Measurements from ENCODE around the gene PSMA1.

Gene PSMA1

GRCh38 chr11:14529321-14529720 lies 9.1 kb upstream of the PSMA1 start:
- no peak for DNase-seq

DNA sequence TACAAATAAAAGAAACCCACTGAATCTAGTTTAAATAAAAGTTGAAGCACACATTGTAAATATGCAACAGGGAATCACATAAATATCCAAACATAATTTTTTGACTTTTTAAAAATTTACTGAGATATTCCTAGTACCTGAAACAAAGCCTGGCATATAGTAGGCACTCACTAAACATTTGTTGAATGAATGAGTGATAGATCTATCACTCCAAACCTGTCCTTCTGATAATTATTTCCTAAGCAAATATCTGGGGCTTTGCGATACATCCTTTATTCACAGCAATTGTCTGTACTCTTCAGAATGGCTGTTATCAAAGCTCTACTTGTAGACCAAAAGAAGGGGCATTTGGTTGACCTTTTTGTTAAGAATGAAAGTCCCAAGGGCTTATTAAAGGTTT lies 2.6 kb upstream of the PSMA1 start:
- no peak for DNase-seq

DNA sequence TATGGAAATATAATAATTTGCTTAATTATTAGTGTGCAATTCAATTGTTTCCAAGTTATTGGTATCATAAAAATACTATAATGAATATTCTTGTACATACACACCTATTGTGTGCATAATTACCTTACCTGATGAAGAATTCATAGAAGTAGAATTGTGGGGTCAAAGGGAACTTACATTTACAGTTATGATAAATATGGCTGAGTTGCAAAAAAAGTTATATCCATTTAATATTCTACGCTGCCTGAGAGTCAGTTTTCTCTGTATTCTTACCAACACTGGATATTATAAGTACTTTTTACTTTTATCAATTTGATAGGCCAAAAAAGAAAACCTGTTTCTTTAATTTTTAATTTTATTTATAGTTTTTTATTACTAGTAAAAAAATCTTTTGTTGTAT lies 2.1 kb upstream of the PSMA1 start:
- no peak for DNase-seq

DNA sequence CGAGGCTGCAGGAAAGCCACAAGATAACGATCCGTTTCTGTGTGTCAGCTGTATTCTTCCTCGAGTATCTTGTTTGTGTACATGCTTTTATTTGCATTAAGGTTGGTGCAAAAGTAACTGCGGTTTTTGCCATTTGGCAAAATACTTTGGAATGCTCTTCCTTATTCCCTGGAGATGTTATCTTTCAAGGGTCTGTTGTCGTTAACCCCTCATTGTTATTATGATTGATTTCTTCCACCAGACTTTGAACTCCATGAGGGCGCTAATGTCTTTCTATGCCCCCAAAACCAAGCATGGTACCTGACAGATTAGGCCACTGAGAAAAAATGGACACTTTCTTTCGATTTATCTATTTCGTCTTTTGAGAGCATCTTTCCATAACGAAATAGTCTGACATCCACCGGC lies 563 bp upstream of the PSMA1 start:
- DNase-seq = no peak

DNA sequence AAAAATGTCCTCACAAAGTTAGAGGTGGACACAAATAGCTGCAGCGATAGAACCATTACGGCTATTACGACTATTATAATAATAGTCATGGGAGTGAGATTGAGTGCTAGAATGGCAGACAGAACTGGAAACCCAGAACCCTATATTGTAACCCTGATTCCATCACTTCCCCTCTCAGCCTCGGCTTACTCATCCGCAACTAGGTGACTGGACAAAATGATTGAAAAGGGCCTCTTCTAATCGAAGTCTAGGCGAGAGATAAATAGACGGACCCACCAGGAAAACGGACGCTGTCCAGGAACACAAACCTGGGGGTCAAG lies 629 bp downstream of the PSMA1 start:
- DNase-seq = no peak

- DNase-seq = no peak
Measured at GRCh38 chr11:14518820-14519219, 1.4 kb downstream of the PSMA1 start.

DNA sequence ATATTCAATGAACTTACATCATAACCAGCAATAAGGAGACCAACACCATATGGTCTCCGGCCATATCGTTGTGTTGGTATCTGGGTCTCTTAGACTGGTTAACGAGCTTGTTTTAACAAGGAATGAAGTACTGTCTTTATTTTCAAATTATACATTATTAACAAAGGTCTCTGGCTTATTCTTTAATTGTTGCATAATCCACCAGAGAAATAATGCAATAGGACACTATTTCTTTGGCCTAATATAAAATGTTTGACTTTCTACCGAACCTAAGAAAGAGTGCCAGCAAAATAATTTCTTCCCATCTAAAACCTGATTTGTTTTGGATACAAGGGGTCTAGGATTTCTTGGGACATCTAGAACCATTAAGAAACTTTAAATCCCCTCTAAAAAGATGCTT lies 6.4 kb downstream of the PSMA1 start:
- no peak for DNase-seq

DNA sequence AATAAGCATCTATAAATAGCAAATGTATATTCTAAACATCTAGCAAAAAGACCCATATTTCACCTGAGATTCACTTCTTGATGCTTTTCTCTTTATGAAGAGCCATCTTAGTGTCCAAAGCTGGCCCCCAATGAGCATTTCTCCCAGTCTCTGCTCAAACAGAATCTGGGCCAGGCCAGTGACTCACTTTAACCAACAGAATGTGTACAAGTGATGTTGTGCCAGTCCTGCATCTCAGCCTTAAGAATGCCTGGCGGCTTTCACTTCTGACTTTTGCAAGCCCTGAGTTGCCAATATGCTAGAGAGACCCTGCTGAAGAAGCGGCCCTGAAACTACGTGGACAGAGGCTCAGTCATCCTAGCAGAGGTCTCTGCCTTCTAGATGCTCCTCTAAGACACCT lies 13.7 kb downstream of the PSMA1 start:
- DNase-seq = no peak

- DNase-seq = no peak
Measured at GRCh38 chr11:14503023-14503422, 17.2 kb downstream of the PSMA1 start.

DNA sequence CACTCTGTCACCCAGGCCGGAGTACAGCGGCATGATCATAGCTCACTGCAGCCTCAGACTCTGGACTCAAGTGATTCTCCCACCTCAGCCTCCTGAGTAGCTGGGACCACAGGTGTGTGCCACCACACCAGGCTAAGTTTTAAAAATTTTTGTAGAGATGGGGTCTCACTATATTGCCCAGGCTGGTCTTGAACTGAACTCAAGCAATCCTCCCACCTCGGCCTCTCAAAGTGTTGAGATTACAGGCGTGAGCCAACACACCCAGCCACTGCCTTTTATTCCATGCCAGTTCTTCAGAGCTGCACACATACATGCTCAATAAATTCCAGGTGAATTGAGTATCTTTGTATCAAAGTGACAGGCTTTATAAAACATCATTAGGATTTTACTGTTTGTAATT lies 18.1 kb downstream of the PSMA1 start:
- no peak for DNase-seq

DNA sequence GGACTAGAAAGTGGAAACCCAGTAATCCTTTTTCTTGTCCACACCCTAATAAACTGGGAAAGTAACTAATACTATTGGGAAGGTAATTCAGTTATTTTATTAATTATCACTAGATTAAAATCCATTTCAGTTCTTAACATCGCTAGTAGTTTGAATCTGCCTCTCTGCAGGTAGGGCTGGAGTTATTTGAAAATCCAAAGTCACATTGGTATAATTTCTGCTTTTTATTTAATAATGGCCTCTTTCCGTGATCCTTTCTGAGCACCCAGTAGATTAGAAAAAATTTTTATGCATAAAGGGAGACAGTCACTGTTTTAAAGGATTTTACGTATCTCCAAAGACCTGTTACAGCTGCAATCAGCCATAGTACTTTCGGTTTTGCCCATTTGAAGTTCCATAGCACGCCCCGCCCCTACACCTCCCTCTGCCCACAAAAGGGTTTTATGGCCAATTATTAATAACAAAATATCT lies 20.0 kb downstream of the PSMA1 start:
- no peak for DNase-seq

DNA sequence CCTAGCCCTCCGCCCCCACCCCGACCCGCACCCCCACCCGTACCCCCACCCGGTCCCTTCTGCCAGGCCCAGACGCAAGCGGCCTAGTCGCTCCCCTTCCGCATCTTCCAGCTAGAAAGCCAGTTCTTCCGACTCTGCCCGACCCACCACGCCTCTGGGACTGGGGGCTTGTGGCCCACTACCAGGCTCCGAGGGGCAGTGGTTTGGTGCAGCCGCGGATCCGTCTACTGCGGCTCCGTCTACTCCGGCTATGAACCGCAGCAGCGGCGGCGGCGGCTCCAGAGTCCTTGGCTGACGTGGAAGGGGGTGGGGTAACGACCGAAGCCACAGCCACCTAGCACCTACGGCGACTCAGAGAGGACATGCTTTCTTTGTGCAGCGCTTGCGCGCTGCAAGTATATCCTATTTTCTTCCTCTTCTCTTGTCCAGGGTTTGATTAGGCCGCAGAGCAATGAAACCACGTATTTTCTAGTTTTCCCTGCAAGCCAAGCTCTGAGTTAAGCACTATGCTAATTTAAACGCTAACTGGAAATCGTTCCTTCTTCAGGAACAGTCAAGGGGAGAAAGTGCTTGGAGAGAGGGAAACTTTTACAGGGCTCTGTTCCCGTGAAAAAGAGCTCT lies 20.5 kb downstream of the PSMA1 start, which contains the start of gene COPB1:
Gene COPB1, minus strand, starts transcription at position 252 of the 621 bp plus-strand sequence. CDS start 883 bp downstream, outside the sequence.
- peak; percentile 85 for DNase-seq

GRCh38 chr11:14499178-14499559 lies 21.0 kb downstream of the PSMA1 start:
- peak; percentile 43 for DNase-seq

DNA sequence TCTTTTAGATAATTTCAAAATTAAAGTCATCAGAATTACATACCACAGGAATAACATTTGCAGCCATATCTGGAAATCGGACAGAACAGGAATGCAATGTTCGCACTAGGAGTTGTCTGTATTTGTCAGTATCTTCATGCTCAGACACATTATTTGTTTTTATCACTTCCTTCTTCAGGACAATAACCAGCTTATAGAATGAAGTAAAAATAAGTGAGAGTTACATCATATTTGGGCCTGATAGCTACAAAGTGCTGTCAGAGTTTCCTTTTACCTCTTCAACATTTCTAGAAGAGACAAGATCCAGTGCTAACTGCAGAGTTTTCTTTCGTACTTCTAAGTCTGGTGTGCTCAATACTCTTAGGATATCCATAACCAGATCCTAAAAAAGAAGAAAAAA lies 39.5 kb downstream of the PSMA1 start:
- no peak for DNase-seq

DNA sequence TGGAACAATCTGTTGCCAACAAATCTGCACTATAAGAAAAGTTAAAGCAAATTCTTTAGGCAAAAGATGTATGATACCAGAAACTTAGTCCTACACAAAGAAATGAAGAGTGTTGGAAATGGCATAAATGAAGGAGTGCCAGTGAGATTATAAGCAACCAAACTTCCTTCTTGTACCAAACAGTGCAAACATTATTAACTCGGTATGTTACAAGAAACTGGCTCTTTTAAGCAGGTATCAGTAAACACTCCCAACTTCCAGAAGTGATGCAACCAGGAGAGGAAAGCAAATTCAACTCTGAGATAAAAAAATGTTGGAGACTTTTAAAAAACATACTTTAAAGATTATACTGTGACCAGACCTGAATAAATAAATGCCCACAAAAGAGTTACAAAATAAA lies 49.1 kb downstream of the PSMA1 start:
- DNase-seq = no peak

GRCh38 chr11:14463623-14464022 lies 56.6 kb downstream of the PSMA1 start:
- no peak for DNase-seq

GRCh38 chr11:14460147-14460546 lies 60.0 kb downstream of the PSMA1 start:
- DNase-seq = no peak

DNA sequence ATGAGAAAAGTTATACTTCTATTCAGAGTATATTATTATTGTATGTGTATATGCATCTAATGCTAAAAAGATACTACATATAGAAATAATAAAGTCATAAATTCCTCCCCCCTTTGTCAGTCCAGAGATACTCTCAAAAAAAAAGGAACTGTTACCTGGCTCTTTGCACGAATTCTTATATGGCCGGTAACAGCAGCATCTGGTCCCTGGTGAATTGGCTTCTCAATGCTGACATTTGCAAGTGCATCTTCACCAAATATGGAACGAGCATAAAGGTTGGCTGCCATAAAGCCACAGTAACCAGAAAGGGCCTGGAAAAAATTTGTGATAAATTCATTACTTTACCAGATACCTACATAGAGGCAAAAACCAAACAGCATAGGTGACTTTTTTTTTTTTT lies 61.8 kb downstream of the PSMA1 start:
- no peak for DNase-seq

DNA sequence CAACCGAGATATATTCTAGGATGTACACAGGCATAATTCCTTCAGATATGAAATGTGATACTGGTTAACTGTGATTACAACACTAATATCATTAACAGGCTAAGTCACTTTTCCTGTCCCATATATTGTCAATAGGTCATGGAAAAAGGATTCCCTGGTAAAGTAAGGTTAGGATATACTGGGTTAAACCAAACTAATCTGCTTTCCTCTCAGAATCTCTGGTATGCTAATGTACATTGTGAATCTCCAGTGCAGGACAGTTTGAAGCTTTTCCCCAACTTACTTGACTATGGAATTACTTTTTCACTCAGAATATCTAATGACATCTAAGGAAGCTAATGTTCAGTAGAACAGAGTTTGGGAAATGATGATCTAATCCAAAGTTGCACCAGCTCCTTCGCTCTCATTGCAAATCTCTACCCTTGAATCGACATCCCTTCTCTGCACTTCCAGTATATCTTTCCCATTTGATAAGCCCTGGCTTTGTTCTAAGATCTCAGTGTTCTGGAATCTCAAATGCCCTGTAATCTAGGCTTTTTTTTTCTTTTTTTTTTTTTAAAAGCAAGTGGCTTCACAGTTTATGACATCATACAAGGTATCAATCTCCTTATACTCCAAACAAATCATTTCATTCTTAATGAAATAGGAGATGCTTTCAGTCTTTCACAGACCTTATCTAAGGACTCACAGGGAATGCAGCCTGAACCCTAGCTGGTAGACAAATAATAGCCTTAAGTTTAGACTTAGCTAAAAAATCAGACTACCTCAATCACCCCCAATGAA lies 64.3 kb downstream of the PSMA1 start:
- no peak for DNase-seq
